GM12878 (cell line): Measurements from ENCODE around the gene FSTL4. TPM values are rescaled to one million over a fixed set of nuclear protein-coding genes. Genes with fewer than 3 reads are reported as not detected.

Experiments used
- ATAC-seq: fragments of 200-7000 bp; cut with Tn5 transposase; 3 replicates; pipeline ENCODE4 v1.9.1; 2020; ENCODE audit warnings: mild to moderate bottlenecking, moderate library complexity
- BruUV-seq: library from RNA; stranded (reverse); fragments of 400-500 nt; replicated peaks from 2 replicates; lab custom pipeline; 2021; lab: Mats Ljungman, UMichigan
- CTCF ChIA-PET: fragments of 300-600 bp; sonication (Branson Sonifier 250); formaldehyde crosslinking; extraction: SDS; loops from one replicate; lab custom pipeline; 2021; ENCODE audit warnings: inconsistent platforms; lab: Yijun Ruan, JAX
- POLR2A ChIA-PET: fragments of 350-600 bp; formaldehyde crosslinking; extraction: SDS; loops from one replicate; lab custom pipeline; 2021; ENCODE audit warnings: inconsistent platforms; lab: Charles Lee
- RAD21 ChIA-PET: fragments of 300-600 bp; sonication (Branson Sonifier 250); formaldehyde crosslinking; loops from one replicate; lab custom pipeline; 2023; ENCODE audit warnings: antibody characterized with exemption; ENCODE audit not compliant: unreplicated experiment; lab: Charles Lee
- SMC1A ChIA-PET: fragments of 300-600 bp; sonication (Branson Sonifier 250); formaldehyde crosslinking; loops from one replicate; lab custom pipeline; 2023; ENCODE audit not compliant: unreplicated experiment, uncharacterized antibody; lab: Charles Lee
- DNase-seq: peaks from one replicate; pipeline ENCODE4 v3.0.0-alpha.2; 2011; ENCODE audit warnings: low read depth, low spot score
- FAIRE-seq: peaks from 3 replicates; lab custom pipeline; 2011; peaks lifted over from hg19 to GRCh38; lab: Jason Lieb, UNC
- H2AFZ ChIP-seq: 2 replicates; pipeline ENCODE4 v1.6.0; 2011; ENCODE audit warnings: low read depth, low read length, control low read depth; ENCODE audit not compliant: control insufficient read depth
- H3K27ac ChIP-seq: 2 replicates; pipeline ENCODE4 v1.5.1; 2011; ENCODE audit warnings: control low read depth; ENCODE audit not compliant: control insufficient read depth, insufficient read depth
- H3K27me3 ChIP-seq, 2 experiments: replicated peaks in 1 of 2; 2 replicates each; pipeline versions ENCODE4 v1.6.0 to v1.6.1; 2011; ENCODE audit warnings: low read length in 1 of 2; ENCODE audit not compliant: control insufficient read depth in 2 of 2, insufficient read depth in 2 of 2
- H3K36me3 ChIP-seq, 2 experiments: 2 replicates each; pipeline ENCODE4 v1.5.1; 2011; ENCODE audit warnings: low read length in 1 of 2; ENCODE audit not compliant: control insufficient read depth in 2 of 2, insufficient read depth in 2 of 2
- H3K4me1 ChIP-seq: 2 replicates; pipeline ENCODE4 v1.6.1; 2011; ENCODE audit warnings: mild to moderate bottlenecking, low read length, moderate library complexity, mixed read lengths; ENCODE audit not compliant: control insufficient read depth, insufficient read depth
- H3K4me2 ChIP-seq: 2 replicates; pipeline ENCODE4 v1.6.0; 2011; ENCODE audit warnings: control low read depth; ENCODE audit not compliant: control insufficient read depth, insufficient read depth
- H3K4me3 ChIP-seq: fragments of 200-600 bp; sonication (generic); 2 replicates; pipeline ENCODE4 v1.5.1; 2016
- H3K79me2 ChIP-seq: 2 replicates; pipeline ENCODE4 v1.6.0; 2011; ENCODE audit warnings: low read length; ENCODE audit not compliant: control insufficient read depth, insufficient read depth
- H3K9ac ChIP-seq: 2 replicates; pipeline ENCODE4 v1.8.0; 2011; ENCODE audit warnings: low read length, control low read depth, mixed read lengths; ENCODE audit not compliant: control insufficient read depth, insufficient read depth
- H3K9me3 ChIP-seq: replicated peaks from 3 replicates; pipeline ENCODE4 v1.5.1; 2011; ENCODE audit warnings: mild to moderate bottlenecking, low read length; ENCODE audit not compliant: control insufficient read depth, insufficient read depth
- H4K20me1 ChIP-seq: 2 replicates; pipeline ENCODE4 v1.6.0; 2011; ENCODE audit not compliant: control insufficient read depth, insufficient read depth
- ASH2L ChIP-seq: fragments of 300-600, 200-600 bp; sonication (generic); IDR thresholded peaks from 2 replicates; pipeline ENCODE4 v1.6.1; 2017; ENCODE audit warnings: low read depth, mild to moderate bottlenecking, borderline replicate concordance
- BCL11A ChIP-seq: IDR thresholded peaks from 2 replicates; pipeline ENCODE4 v1.6.1; 2011; ENCODE audit warnings: low read depth, low read length
- BCLAF1 ChIP-seq: fragments of 450-650 bp; IDR thresholded peaks from 2 replicates; pipeline ENCODE4 v1.6.1; 2017; ENCODE audit warnings: antibody characterized with exemption, mild to moderate bottlenecking, moderate library complexity
- DPF2 ChIP-seq: fragments of 450-650 bp; IDR thresholded peaks from 2 replicates; pipeline ENCODE4 v1.6.1; 2017; ENCODE audit warnings: mild to moderate bottlenecking
- FOS ChIP-seq: IDR thresholded peaks from 3 replicates; pipeline ENCODE4 v1.6.1; 2011; ENCODE audit warnings: borderline replicate concordance; ENCODE audit not compliant: insufficient read length; ENCODE audit errors: extremely low read depth
- HCFC1 ChIP-seq: fragments of 150-350 bp; IDR thresholded peaks from 2 replicates; pipeline ENCODE4 v1.6.1; 2014; ENCODE audit warnings: low read length
- IRF5 ChIP-seq: fragments of 450-650 bp; IDR thresholded peaks from 2 replicates; pipeline ENCODE4 v1.6.1; 2017; ENCODE audit warnings: borderline replicate concordance
- MTA3 ChIP-seq: IDR thresholded peaks from 2 replicates; pipeline ENCODE4 v1.6.1; 2012; ENCODE audit warnings: low read length, inconsistent platforms, borderline replicate concordance
- SIN3A ChIP-seq: IDR thresholded peaks from 2 replicates; pipeline ENCODE4 v1.6.1; 2012; ENCODE audit warnings: low read depth, low read length, improper control_type of control experiment
- STAT1 ChIP-seq: fragments of 450-650 bp; conservative IDR thresholded peaks from 2 replicates; pipeline ENCODE4 v1.6.1; 2014; ENCODE audit warnings: antibody characterized with exemption, mild to moderate bottlenecking
- SUZ12 ChIP-seq: fragments of 200-600 bp; sonication (generic); IDR thresholded peaks from one replicate; pipeline ENCODE4 v1.6.1; 2018; ENCODE audit warnings: antibody characterized with exemption, mild to moderate bottlenecking; ENCODE audit not compliant: unreplicated experiment
- ZBED1 ChIP-seq: IDR thresholded peaks from 2 replicates; pipeline ENCODE4 v1.6.1; 2016; ENCODE audit warnings: borderline replicate concordance
- ZZZ3 ChIP-seq: IDR thresholded peaks from 2 replicates; pipeline ENCODE4 v1.6.1; 2011; ENCODE audit warnings: low read depth; ENCODE audit not compliant: control insufficient read depth, insufficient read length
- WGBS: methylation state at CpG from one replicate; pipeline ENCODE4 v1.1.6; 2016; ENCODE audit warnings: low lambda C conversion rate; ENCODE audit not compliant: insufficient replicate concordance, insufficient coverage; ENCODE audit errors: missing lambda C conversion rate; 5-methylcytosine and 5-hydroxymethylcytosine counted together
- in situ Hi-C: fragments of 300-500 bp; cut with MboI; formaldehyde crosslinking; loops from 9 replicates; pipeline ENCODE4 v1.14.3; 2018; ENCODE audit warnings: mixed read lengths
- intact Hi-C: fragments of 100-400 bp; cut with micrococcal nuclease; formaldehyde crosslinking; loops from one replicate; pipeline ENCODE4 v1.14.2; 2022; ENCODE audit not compliant: unreplicated experiment
- polyA plus RNA-seq, 11 experiments: library from polyadenylated mRNA; depleted of rRNA in 4 of 11; unstranded in 6 of 11; stranded (reverse) in 5 of 11; fragments of >200 nt; fragmentation: Nextera tagmentation in 4 of 11; fragmentation: Illumina TruSeq in 1 of 11; extraction: Ambion mirVana in 4 of 11; extraction: Trizol in 1 of 11; gene quantifications; 1 replicate in 1 of 11; 2 replicates in 10 of 11; pipeline versions ENCODE4 v1.2.1 to v1.2.3, GENCODE V29; 2011 to 2016; ENCODE audit warnings: inconsistent platforms in 2 of 11, missing spikeins in 2 of 11, low read depth in 1 of 11
- total RNA-seq, 4 experiments: library from RNA; depleted of rRNA in 3 of 4; stranded (reverse); fragments of >200 nt in 3 of 4; fragmentation: Illumina TruSeq in 1 of 4; extraction: Trizol in 1 of 4; gene quantifications; 2 replicates each; pipeline versions ENCODE4 v1.2.1 to v1.2.3, GENCODE V29; 2013 to 2021

FSTL4 gene
- total and polyA plus RNA-seq, 10 of the 15 experiments (the other 5 are each of a cell fraction or from before 2014, with no cell fraction given): 0.01 to 0.79 (median 0.21) TPM; not detected in 6

- WGBS: 72% methylated on average over 6 of the region's 6 CpGs
- TF ChIP-seq IRF5 (no peak), FOS (no peak)
- ChIA-PET CTCF (interaction anchor here (0.6 kb wide), 1 partner anchor 357 kb away, joined by 3 read pairs; no protein-coding TSS in a partner anchor), POLR2A (no interaction called here), RAD21 (no interaction called here), SMC1A (no interaction called here)
- Histone ChIP-seq H3K9ac (no peak overlapping the region), H3K4me2 (no peak overlapping the region), H3K79me2 (no peaks in the 10 kb centered on the region), H3K9me3 (no peaks in the 10 kb centered on the region), H3K4me3 (no peak overlapping the region), H3K27ac (no peak overlapping the region), H3K4me1 (no peaks in the 10 kb centered on the region), H3K36me3 (no peaks in the 10 kb centered on the region), H4K20me1 (no peaks in the 10 kb centered on the region; the same call in 1 of the 2 replicates), H3K27me3 (no peaks in the 10 kb centered on the region; a peak in 1 of 4 replicates), H2AFZ (no peak overlapping the region)
- in situ Hi-C loops (no loop called here), intact Hi-C loops (no loop called here)
- no peak for ATAC-seq
- no peak for DNase-seq
- BruUV-seq: no TSS peak
- FAIRE-seq: no peak
Observed at GRCh38 chr5:133468596-133468995, 143.7 kb downstream of the FSTL4 start.

GRCh38 chr5:133467826-133468463, 144.4 kb downstream of the FSTL4 start:
- H4K20me1 ChIP-seq: no peaks in the 10 kb centered on the region; the same call in 1 of the 2 replicates
- SMC1A ChIA-PET: no interaction called here
- intact Hi-C loops: no loop called here
- ATAC-seq (no peak), DNase-seq (no peak), FAIRE-seq (no peak)
- no peak overlapping the region for H3K27ac ChIP-seq
- CTCF ChIA-PET: interaction anchor here (0.6 kb wide), 1 partner anchor 357 kb away, joined by 3 read pairs; no protein-coding TSS in a partner anchor
- in situ Hi-C loops: no loop called here
- WGBS: 9% methylated on average over 4 of the region's 4 CpGs
- no peaks in the 10 kb centered on the region; a peak in 1 of 4 replicates for H3K27me3 ChIP-seq
- no peak overlapping the region for H3K4me2 ChIP-seq
- no peak overlapping the region for H2AFZ ChIP-seq
- H3K36me3 ChIP-seq: no peaks in the 10 kb centered on the region
- POLR2A ChIA-PET: no interaction called here
- no TSS peak for BruUV-seq
- no peaks in the 10 kb centered on the region for H3K9me3 ChIP-seq
- H3K4me3 ChIP-seq: no peak overlapping the region
- no peaks in the 10 kb centered on the region for H3K4me1 ChIP-seq
- no peaks in the 10 kb centered on the region for H3K79me2 ChIP-seq
- RAD21 ChIA-PET: no interaction called here
- H3K9ac ChIP-seq: no peak overlapping the region
- TF ChIP-seq SIN3A (no peak), DPF2 (no peak), ASH2L (no peak), ZBED1 (no peak), BCLAF1 (no peak), ZZZ3 (no peak), HCFC1 (no peak), SUZ12 (no peak), STAT1 (no peak), MTA3 (no peak), BCL11A (no peak)
